H9 (cell line): ENCODE results near the gene ADTRP. TPM values are rescaled to one million over a fixed set of nuclear protein-coding genes. Genes with fewer than 3 reads are reported as not detected.

Experiments
- DNase-seq: peaks from one replicate; pipeline ENCODE4 v3.0.0-alpha.2; 2017
- H2AFZ ChIP-seq: one replicate; pipeline ENCODE4 v1.6.1; 2013; ENCODE audit warnings: mild to moderate bottlenecking, low read length, control low read depth, moderate library complexity
- H2AK5ac ChIP-seq: 2 replicates; pipeline ENCODE4 v1.6.1; 2013; ENCODE audit warnings: low read length, control low read depth, mixed read lengths; ENCODE audit not compliant: insufficient read length
- H2BK120ac ChIP-seq: one replicate; pipeline ENCODE4 v1.6.1; 2013; ENCODE audit warnings: low read depth, mild to moderate bottlenecking, low read length, control low read depth, inconsistent platforms; ENCODE audit not compliant: poor library complexity, severe bottlenecking
- H2BK12ac ChIP-seq: 2 replicates; pipeline ENCODE4 v1.6.1; 2013; ENCODE audit warnings: low read length, control low read depth, mixed read lengths, low read depth; ENCODE audit not compliant: insufficient read length
- H2BK15ac ChIP-seq: 2 replicates; pipeline ENCODE4 v1.6.1; 2013; ENCODE audit warnings: low read depth, low read length, control low read depth
- H2BK20ac ChIP-seq: one replicate; pipeline ENCODE4 v1.6.1; 2013; ENCODE audit warnings: low read depth, mild to moderate bottlenecking, low read length, control low read depth, inconsistent platforms; ENCODE audit not compliant: poor library complexity, severe bottlenecking
- H2BK5ac ChIP-seq: 2 replicates; pipeline ENCODE4 v1.6.1; 2013; ENCODE audit warnings: low read length, control low read depth, mixed read lengths; ENCODE audit not compliant: insufficient read length
- H3K14ac ChIP-seq: 2 replicates; pipeline ENCODE4 v1.6.1; 2013; ENCODE audit warnings: low read length, control low read depth; ENCODE audit not compliant: insufficient read depth
- H3K18ac ChIP-seq: 2 replicates; pipeline ENCODE4 v1.6.1; 2013; ENCODE audit warnings: low read depth, mild to moderate bottlenecking, mixed read lengths, low read length, control low read depth; ENCODE audit not compliant: insufficient read length
- H3K23ac ChIP-seq: 2 replicates; pipeline ENCODE4 v1.6.1; 2013; ENCODE audit warnings: low read length, control low read depth, mixed read lengths, low read depth; ENCODE audit not compliant: insufficient read length
- H3K23me2 ChIP-seq: 2 replicates; pipeline ENCODE4 v1.6.1; 2013; ENCODE audit warnings: low read depth, mild to moderate bottlenecking, mixed read lengths, low read length, control low read depth; ENCODE audit not compliant: insufficient read length, poor library complexity, severe bottlenecking
- H3K27ac ChIP-seq: 2 replicates; pipeline ENCODE4 v1.5.1; 2013; ENCODE audit warnings: low read length, control low read depth, mixed read lengths, low read depth; ENCODE audit not compliant: insufficient read length
- H3K27me3 ChIP-seq: 2 replicates; pipeline ENCODE4 v1.6.1; 2013; ENCODE audit warnings: low read length, control low read depth, inconsistent platforms; ENCODE audit not compliant: insufficient read depth
- H3K4ac ChIP-seq: 2 replicates; pipeline ENCODE4 v1.6.1; 2013; ENCODE audit warnings: low read depth, mild to moderate bottlenecking, control low read depth, inconsistent platforms, low read length, moderate library complexity
- H3K4me1 ChIP-seq: 2 replicates; pipeline ENCODE4 v1.6.1; 2013; ENCODE audit warnings: low read length, control low read depth, inconsistent platforms; ENCODE audit not compliant: insufficient read depth
- H3K4me2 ChIP-seq: 2 replicates; pipeline ENCODE4 v1.6.1; 2013; ENCODE audit warnings: low read length, control low read depth, mixed read lengths; ENCODE audit not compliant: insufficient read length, insufficient read depth
- H3K56ac ChIP-seq: 2 replicates; pipeline ENCODE4 v1.6.1; 2013; ENCODE audit warnings: low read depth, mild to moderate bottlenecking, mixed read lengths, low read length, control low read depth; ENCODE audit not compliant: insufficient read length
- H3K79me1 ChIP-seq: 2 replicates; pipeline ENCODE4 v1.6.1; 2013; ENCODE audit warnings: low read depth, mild to moderate bottlenecking, moderate library complexity, low read length, control low read depth, inconsistent platforms; ENCODE audit not compliant: insufficient read depth, poor library complexity, severe bottlenecking
- H3K79me2 ChIP-seq: 2 replicates; pipeline ENCODE4 v1.6.1; 2013; ENCODE audit warnings: low read length, control low read depth, inconsistent platforms; ENCODE audit not compliant: insufficient read depth
- H3K9ac ChIP-seq: 2 replicates; pipeline ENCODE4 v1.6.1; 2013; ENCODE audit warnings: low read length, control low read depth, mixed read lengths; ENCODE audit not compliant: insufficient read length; ENCODE audit errors: extremely low read depth
- H3K9me3 ChIP-seq: one replicate; pipeline ENCODE4 v1.6.1; 2013; ENCODE audit warnings: low read depth, low read length, inconsistent platforms; ENCODE audit not compliant: control insufficient read depth
- H3T11ph ChIP-seq: one replicate; pipeline ENCODE4 v1.6.1; 2013; ENCODE audit warnings: mild to moderate bottlenecking, low read length, control low read depth, inconsistent platforms
- H4K20me1 ChIP-seq: one replicate; pipeline ENCODE4 v1.6.1; 2013; ENCODE audit not compliant: control insufficient read depth, insufficient read length, insufficient read depth
- H4K5ac ChIP-seq: 2 replicates; pipeline ENCODE4 v1.6.1; 2013; ENCODE audit warnings: low read depth, mild to moderate bottlenecking, mixed read lengths, low read length, control low read depth; ENCODE audit not compliant: insufficient read length
- H4K8ac ChIP-seq: replicated peaks from 2 replicates; pipeline ENCODE4 v1.6.1; 2013; ENCODE audit warnings: low read length, control low read depth, mixed read lengths, low read depth; ENCODE audit not compliant: insufficient read length
- H4K91ac ChIP-seq: 2 replicates; pipeline ENCODE4 v1.6.1; 2013; ENCODE audit warnings: low read depth, mild to moderate bottlenecking, moderate library complexity, mixed read lengths, low read length, control low read depth; ENCODE audit not compliant: insufficient read length
- H3K27ac Mint-ChIP-seq, 3 experiments: 2 replicates in 2 of 3; 3 replicates in 1 of 3; pipeline ENCODE4 v1.8.0; 2020 to 2021; ENCODE audit warnings: mixed read lengths in 3 of 3, mild to moderate bottlenecking in 1 of 3, moderate library complexity in 1 of 3
- H3K27me3 Mint-ChIP-seq: 2 replicates; pipeline ENCODE4 v1.8.0; 2021; ENCODE audit warnings: low read depth, mild to moderate bottlenecking, moderate library complexity, mixed read lengths
- H3K36me3 Mint-ChIP-seq, 3 experiments: 2 replicates in 2 of 3; 3 replicates in 1 of 3; pipeline ENCODE4 v1.8.0; 2020 to 2021; ENCODE audit warnings: low read depth in 3 of 3, mixed read lengths in 3 of 3; ENCODE audit not compliant: insufficient read depth in 1 of 3
- H3K4me1 Mint-ChIP-seq, 2 experiments: 2 replicates each; pipeline ENCODE4 v1.8.0; 2020; ENCODE audit warnings: mixed read lengths in 2 of 2
- H3K4me3 Mint-ChIP-seq, 2 experiments: 2 replicates in 1 of 2; 3 replicates in 1 of 2; pipeline ENCODE4 v1.8.0; 2020 to 2021; ENCODE audit warnings: mild to moderate bottlenecking in 2 of 2, mixed read lengths in 2 of 2, moderate library complexity in 1 of 2
- H3K9me3 Mint-ChIP-seq, 2 experiments: 2 replicates in 1 of 2; 3 replicates in 1 of 2; pipeline ENCODE4 v1.8.0; 2020; ENCODE audit warnings: mild to moderate bottlenecking in 2 of 2, mixed read lengths in 2 of 2, moderate library complexity in 1 of 2
- CTCF ChIP-seq: fragments of 200-600 bp; sonication (generic); conservative IDR thresholded peaks from 3 replicates; pipeline ENCODE4 v1.8.0; 2021; ENCODE audit warnings: antibody characterized with exemption, mild to moderate bottlenecking
- WGBS: extraction: QIAGEN DNeasy Blood & Tissue Kit; methylation state at CpG from one replicate; pipeline ENCODE4 v1.1.7; 2013; ENCODE audit warnings: missing lambda C conversion rate, low lambda C conversion rate, mixed read lengths; ENCODE audit not compliant: insufficient read length; ENCODE audit errors: extremely low coverage; 5-methylcytosine and 5-hydroxymethylcytosine counted together
- total RNA-seq: library from RNA; stranded (reverse); gene quantifications from 2 replicates; pipeline ENCODE4 v1.2.1, GENCODE V29; 2021

Gene ADTRP
- total RNA-seq, 1 experiment from 2014 or later: not detected

GRCh38 chr6:11785415-11785773 lies 6.8 kb upstream of the ADTRP start:
- Histone ChIP-seq H2BK120ac (no peak overlapping the region), H4K5ac (no peak overlapping the region), H3K9ac (no peak overlapping the region), H3K14ac (no peak overlapping the region), H3K79me2 (no peaks in the 10 kb centered on the region), H3K79me1 (no peaks in the 10 kb centered on the region), H3K23me2 (no peaks in the 10 kb centered on the region), H2BK20ac (no peak overlapping the region), H4K8ac (no peak overlapping the region), H3K4me1 (peaks cover under 1% of the 10 kb centered on the region; the same call in 1 of the 2 replicates), H2AFZ (no peak overlapping the region), H3K27me3 (no peaks in the 10 kb centered on the region), H2AK5ac (no peak overlapping the region), H3K18ac (no peak overlapping the region), H2BK12ac (no peak overlapping the region), H3K23ac (no peak overlapping the region), H3K27ac (no peak overlapping the region), H3K4me2 (no peak overlapping the region), H4K20me1 (no peaks in the 10 kb centered on the region), H3K56ac (no peak overlapping the region), H3K4ac (no peak overlapping the region), H2BK15ac (no peak overlapping the region), H3K9me3 (no peaks in the 10 kb centered on the region), H3T11ph (no peak overlapping the region), H2BK5ac (no peak overlapping the region), H4K91ac (no peak overlapping the region)
- H3K36me3 Mint-ChIP-seq: no peaks in the 10 kb centered on the region
- no peak overlapping the region for H3K27ac Mint-ChIP-seq
- TF ChIP-seq CTCF: no peak
- no CpG with 5 or more reads among the region's 5 CpGs for WGBS
- no peaks in the 10 kb centered on the region for H3K4me1 Mint-ChIP-seq
- DNase-seq: no peak
- peaks cover 0 to 7% of the 10 kb centered on the region in 2 experiments; a peak in 1 of 5 replicates for H3K9me3 Mint-ChIP-seq
- H3K4me3 Mint-ChIP-seq: no peak overlapping the region
- no peaks in the 10 kb centered on the region; the same call in 1 of the 2 replicates for H3K27me3 Mint-ChIP-seq
